Endothelial cell of umbilical vein (primary cell): ENCODE results near the gene MINDY4.
A peak's percentile ranks its signal among the peaks of the same experiment; 100 is the strongest.

Experiments
- EZH2 ChIP-seq: IDR thresholded peaks from 2 replicates; pipeline ENCODE4 v1.6.1; 2012; ENCODE audit warnings: borderline replicate concordance, low read depth, mild to moderate bottlenecking, moderate library complexity, low read length, inconsistent platforms; ENCODE audit not compliant: severe bottlenecking
- JUN ChIP-seq: IDR thresholded peaks from 2 replicates; pipeline ENCODE4 v1.6.1; 2011; ENCODE audit warnings: borderline replicate concordance, low read depth; ENCODE audit not compliant: insufficient read length, insufficient read depth
- MAX ChIP-seq: IDR thresholded peaks from 2 replicates; pipeline ENCODE4 v1.6.1; 2011; ENCODE audit not compliant: insufficient read depth, insufficient read length
- MYC ChIP-seq: IDR thresholded peaks from one replicate; pipeline ENCODE4 v1.6.1; 2011; ENCODE audit warnings: mild to moderate bottlenecking, low read depth, low read length
- POLR2A ChIP-seq: IDR thresholded peaks from 2 replicates; pipeline ENCODE4 v1.6.1; 2012; ENCODE audit warnings: low read depth, mild to moderate bottlenecking, control low read depth, low read length
- POLR2AphosphoS5 ChIP-seq: IDR thresholded peaks from 2 replicates; pipeline ENCODE4 v1.6.1; 2012; ENCODE audit warnings: low read depth, mild to moderate bottlenecking, control low read depth, low read length, moderate library complexity; ENCODE audit not compliant: insufficient read depth
- TF ChIP-seq, protein P1 (sequence below), 2 donors: IDR thresholded peaks; 1 replicate in 1 of 2; 2 replicates in 1 of 2; pipeline ENCODE4 v1.5.1; 2011; ENCODE audit warnings: low read length in 2 of 2, mild to moderate bottlenecking in 2 of 2, moderate library complexity in 2 of 2, control low read depth in 1 of 2, inconsistent platforms in 1 of 2, low read depth in 1 of 2; ENCODE audit not compliant: insufficient read depth in 1 of 2; ENCODE audit errors: extremely low read depth in 1 of 2

DNA sequence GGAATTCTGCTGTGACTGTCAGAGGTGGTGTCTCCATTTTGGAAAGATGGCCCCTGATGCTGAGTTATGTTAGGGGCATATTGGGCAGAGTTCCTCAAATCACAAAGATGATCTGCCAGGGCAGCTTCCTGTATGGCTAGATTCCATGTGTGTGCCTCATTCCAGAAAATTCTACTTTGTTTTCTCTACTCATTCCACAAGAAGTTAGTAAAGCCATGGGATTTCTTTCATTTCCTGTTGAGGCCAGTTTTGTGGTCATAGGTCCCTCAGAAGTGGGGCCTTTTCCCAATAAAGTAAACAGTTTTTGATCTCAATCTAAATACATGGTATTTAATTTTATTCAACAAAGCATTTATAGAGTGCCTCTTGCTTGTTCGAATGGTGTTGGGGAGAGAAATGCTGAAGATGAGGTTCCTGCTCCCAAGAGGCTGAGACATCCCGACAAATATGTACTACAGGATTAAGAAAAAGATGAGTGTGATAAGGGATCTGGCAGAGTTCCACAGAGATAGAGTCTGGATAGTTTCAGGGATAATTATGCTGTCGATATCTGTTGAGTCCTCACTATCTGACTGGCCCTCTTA, 33.0 kb downstream of the MINDY4 start:
- TF ChIP-seq, protein P1, sequence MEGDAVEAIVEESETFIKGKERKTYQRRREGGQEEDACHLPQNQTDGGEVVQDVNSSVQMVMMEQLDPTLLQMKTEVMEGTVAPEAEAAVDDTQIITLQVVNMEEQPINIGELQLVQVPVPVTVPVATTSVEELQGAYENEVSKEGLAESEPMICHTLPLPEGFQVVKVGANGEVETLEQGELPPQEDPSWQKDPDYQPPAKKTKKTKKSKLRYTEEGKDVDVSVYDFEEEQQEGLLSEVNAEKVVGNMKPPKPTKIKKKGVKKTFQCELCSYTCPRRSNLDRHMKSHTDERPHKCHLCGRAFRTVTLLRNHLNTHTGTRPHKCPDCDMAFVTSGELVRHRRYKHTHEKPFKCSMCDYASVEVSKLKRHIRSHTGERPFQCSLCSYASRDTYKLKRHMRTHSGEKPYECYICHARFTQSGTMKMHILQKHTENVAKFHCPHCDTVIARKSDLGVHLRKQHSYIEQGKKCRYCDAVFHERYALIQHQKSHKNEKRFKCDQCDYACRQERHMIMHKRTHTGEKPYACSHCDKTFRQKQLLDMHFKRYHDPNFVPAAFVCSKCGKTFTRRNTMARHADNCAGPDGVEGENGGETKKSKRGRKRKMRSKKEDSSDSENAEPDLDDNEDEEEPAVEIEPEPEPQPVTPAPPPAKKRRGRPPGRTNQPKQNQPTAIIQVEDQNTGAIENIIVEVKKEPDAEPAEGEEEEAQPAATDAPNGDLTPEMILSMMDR (IDR thresholded peaks at IDR 0.05; ENCODE audit: extremely low read depth in 1 of 2, insufficient read depth in 1 of 2, low read depth in 1 of 2, low read length in 2 of 2), result no peak
- TF ChIP-seq MYC, result no peak
- no peak for TF ChIP-seq POLR2A
- peak; percentile 35 for TF ChIP-seq JUN
- no peak for TF ChIP-seq MAX
- TF ChIP-seq POLR2AphosphoS5, result peak; percentile 83
- TF ChIP-seq EZH2, result no peak
